Activated CD8-positive, alpha-beta memory T cell treated with anti-CD3 and anti-CD28 coated beads for 24 hours (primary cell): Measurements from ENCODE around the gene INCENP.

ENCODE experiments used
- DNase-seq: peaks from one replicate; pipeline ENCODE4 v3.0.0-alpha.2; 2020

The INCENP gene

DNA sequence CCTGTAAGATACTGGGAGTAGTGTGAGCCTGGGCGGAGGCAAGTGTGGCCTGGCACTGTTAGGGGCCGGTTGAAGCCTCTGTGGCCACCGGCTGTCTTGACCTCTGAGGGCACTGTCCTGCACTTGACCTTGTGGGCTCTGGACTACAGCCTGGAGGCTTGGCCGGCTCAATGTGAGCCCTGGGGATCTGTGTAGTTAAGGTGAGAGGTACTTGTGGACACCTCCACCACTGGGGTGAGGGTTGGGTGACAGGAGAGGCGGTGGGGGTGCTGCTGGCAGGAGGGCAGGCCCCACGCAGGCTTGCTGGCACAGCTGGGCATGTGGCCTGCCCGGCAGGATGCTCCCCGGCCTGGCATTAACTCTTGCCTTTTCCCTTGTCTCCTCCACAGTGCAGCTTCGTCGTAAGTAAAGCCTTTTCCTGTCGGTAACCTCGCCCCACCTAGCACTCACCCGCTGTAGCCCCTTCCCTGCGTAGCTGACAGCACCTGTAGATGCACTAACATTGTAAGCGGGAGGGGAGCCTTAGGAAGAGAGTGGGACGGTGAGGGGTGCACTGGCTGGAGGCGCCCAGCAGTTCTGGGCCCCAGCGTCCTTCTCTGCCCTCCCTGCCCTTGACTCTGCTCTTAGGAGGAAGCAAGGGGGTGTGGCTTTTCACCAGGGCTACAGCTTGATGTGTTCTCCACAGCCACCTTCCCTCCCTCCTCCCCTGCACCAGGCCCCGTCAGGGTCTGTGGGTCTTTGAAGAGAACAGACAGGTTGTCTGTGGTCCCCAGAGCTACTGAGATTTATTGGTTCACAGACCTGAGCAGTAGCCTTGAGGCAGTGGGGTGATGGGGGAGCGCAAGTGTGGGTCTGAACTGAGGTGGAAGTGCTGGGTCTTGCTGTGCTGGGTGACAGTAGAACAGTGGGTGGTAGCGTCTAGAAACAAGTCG is 17.6 kb downstream of the INCENP start:
- no peak for DNase-seq

GRCh38 chr11:62142043-62142375 is 18.2 kb downstream of the INCENP start:
- DNase-seq, result no peak

DNA sequence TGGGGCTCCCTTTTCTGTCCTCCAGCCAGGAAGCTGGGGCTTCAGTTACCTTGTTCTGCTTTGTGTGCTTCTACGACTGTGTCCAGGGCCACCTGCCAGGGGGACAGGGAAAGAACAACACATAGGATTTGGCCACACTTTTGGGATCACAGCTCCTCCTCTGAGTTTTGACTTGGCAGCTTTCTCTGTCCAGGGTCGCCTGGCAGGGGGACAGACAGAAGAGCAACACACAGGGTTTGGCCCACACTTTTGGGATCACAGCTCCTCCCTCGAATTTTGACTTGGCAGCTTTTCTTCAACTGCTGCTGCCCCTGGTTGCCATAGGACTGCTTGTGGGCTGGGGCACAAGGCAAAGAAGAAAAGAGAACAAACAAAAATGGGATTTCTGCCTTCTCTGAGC is 19.1 kb downstream of the INCENP start:
- DNase-seq, result no peak

DNA sequence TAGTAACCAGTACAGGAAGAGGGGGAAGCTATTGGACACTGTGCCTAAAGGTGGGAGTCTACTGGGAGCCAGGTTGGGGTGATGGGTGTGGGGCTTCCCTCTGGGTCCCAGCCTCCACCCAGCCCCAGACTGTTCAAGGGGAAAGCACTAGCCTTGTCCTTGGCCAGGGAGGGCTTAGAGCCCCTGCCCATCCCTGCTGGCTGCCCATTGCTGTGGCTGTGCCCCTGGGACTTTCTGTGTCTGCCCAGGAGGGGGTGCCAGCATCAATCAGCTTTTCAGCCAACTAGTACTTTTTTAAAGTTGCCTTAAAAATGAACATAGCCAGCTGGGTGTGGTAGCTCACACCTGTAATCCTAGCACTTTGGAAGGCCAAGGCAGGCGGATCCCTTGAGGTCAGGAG is 19.9 kb downstream of the INCENP start:
- peak; percentile 17 for DNase-seq

GRCh38 chr11:62144641-62145255 is 20.9 kb downstream of the INCENP start:
- peak; percentile 40 for DNase-seq

DNA sequence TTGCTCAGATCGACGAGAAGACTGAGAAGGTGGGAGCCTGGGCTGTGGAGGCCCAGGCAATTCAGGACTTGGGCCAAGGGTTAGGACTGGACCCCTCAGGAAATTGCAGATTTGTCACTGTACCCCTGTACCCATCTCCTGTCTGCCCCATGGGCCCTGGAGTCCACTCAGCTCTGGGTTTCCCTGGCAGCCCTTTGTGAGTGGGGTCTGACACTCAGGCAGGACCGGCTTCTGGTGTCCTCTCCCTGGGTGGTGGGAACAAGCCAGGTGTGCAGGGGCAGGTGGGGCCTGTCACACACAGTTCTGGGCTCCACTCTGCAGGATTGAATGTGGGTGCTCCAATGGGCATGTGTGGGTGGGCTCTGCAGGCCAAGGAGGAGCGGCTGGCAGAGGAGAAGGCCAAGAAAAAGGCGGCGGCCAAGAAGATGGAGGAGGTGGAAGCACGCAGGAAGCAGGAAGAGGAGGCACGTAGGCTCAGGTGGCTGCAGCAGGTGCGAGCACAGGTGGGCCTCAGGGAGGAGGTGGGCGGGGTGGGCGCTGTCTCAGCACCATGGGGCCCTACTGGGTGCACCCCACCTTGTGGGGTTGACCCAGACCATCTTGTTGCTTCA is 21.6 kb downstream of the INCENP start:
- DNase-seq, result peak; percentile 46

- peak; percentile 35 for DNase-seq
Observed at GRCh38 chr11:62146476-62147200, 22.8 kb downstream of the INCENP start.

GRCh38 chr11:62147545-62147944 is 23.7 kb downstream of the INCENP start:
- DNase-seq, result peak; percentile 26

GRCh38 chr11:62148271-62148980 is 24.6 kb downstream of the INCENP start:
- peak; percentile 46 for DNase-seq

DNA sequence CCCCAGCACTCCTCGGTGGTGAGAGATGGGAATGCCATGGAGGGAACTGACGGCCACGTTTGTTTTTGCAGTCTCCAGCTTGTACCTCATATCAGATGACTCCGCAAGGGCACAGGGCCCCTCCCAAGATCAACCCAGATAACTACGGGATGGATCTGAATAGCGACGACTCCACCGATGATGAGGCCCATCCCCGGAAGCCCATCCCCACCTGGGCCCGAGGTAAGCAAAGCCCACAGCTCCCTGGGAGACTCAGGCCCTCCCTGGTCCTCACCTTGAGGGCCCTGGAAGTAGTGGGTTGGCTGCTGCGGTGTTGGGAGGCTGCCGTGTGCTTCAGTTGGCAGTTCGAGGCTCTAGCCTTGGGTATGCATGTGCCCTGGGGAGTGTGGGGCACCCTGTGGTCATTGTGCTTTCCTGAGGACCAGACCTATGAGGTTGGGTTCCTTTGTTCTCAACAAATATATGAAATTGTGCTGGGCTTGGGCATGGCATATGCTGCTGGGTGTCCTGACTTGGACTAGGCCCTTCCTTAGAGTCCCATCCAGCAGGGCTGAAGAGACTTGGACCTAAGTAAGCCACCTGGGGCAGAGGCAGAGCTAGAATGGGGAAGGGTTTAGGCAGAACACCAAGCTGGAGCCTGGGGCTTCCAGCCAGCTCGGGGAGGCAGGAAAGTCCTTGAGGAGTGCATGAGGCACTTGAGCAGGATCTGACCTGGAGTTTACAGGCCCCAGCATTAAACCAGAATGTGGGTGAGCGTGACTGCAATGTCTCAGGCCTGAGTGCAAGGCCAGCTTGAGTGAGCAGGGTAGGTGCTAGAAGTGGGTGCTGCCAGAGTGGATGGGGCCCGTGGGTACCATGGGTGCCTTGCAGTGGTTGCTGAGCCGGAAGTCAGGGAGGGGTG is 26.4 kb downstream of the INCENP start:
- DNase-seq, result peak; percentile 33

DNA sequence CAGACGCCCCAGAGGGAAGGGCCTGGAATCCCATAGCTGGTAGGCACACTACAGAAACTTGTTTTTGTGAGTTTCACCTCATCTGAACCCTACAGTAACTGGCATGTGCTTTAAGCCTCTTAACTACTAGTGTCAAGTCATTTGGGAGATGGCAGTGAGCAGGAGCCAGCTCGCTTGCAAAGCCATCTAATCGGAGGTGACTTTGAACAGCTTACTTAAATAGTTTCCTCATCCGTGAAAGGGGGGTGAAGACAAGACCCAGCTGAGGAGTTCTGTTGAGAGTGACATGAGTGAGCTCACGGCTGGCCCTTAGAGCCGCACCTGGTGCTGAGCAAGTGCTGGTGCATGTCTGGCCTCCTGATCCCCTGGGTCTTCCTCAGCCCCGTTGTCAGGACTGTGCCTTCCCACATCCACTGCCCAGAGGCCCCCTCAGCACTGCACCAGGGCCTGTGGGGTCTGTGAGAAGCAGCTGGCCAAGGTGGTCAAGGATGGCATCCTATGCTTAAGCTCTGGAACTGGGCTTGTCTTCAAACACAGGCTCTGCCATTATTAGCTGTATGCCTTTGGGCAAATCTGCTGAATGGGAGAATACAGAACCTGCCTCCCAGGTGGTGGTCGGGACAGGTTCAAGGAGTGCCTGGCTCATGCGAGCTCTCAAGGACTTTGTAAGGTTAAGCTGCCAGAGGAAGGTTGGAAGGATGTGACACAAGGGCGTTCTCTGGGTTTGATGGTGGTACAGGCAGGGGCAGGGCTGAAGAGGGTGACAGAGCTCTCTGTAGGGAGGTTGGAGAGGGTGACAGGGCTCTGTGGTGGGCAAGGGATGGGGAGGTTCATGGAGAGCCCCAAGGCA is 27.3 kb downstream of the INCENP start:
- DNase-seq, result peak; percentile 44

GRCh38 chr11:62151737-62152102 is 27.9 kb downstream of the INCENP start:
- peak; percentile 26 for DNase-seq

DNA sequence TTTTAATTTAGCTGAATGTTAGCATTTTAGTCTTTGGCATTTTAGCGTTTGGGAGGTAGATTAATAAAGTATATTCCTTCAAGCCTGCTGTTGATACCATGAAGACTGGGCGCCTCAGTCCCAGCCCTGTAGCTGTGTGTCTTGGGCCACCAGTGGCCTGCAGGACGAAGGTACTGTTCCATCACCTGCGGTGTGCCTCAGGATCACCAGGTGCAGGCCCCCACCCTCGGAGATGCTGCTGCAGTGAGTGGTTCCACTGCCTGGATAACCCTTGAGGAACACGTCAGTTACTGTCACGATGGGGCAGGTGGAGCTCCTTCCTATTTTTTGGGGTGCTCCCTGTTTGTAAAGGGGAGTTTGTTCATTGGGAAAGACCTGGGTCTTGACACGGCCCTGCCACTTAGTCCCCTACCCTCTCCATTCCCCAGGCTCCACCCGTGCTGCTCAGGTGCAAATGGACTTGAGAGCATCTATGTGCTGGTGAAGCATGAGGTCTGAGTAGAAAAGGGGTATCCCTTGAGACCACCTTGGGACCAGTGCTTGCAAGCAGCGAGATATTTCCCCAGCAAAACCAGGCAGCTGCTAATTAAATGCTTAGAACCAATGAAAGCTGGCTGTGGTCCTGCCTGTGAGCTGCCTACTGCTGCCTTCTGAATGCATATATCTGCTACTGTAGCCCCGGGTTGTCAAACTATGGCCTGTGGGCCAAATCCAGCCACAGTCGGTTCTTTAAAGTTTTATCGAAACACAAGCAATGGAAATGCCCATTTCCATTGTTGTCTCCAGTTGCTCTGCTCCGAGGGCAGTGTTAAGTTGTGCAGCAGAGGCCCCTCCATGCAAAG is 28.7 kb downstream of the INCENP start:
- peak; percentile 32 for DNase-seq

GRCh38 chr11:62153087-62153395 is 29.2 kb downstream of the INCENP start:
- DNase-seq, result no peak

DNA sequence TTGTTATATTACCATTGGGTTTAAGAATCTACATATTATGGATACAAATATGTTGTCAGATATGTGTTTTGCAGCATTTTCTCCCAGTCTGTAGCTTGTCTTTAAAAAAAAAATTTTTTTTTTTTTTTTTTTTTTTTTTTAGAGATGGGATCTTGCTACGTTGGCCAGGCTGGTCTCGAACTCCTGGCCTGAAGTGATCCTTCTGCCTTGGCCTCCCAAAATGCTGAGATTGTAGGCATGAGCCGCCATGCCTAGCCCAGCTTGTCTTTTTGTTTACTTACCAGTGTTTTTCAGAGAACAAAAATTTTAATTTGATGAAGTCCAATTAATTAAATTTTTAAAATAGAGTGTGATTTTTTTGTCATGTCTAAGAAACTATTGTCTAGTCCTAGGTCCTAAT is 29.8 kb downstream of the INCENP start:
- no peak for DNase-seq

GRCh38 chr11:62157603-62158002 is 33.8 kb downstream of the INCENP start:
- DNase-seq, result no peak

GRCh38 chr11:62166371-62166770 is 42.6 kb downstream of the INCENP start:
- DNase-seq, result no peak

- DNase-seq, result no peak
Observed at GRCh38 chr11:62169448-62169847, 45.6 kb downstream of the INCENP start.

- no peak for DNase-seq
Observed at GRCh38 chr11:62169935-62170334, 46.1 kb downstream of the INCENP start.

- peak; percentile 85 for DNase-seq
Observed at GRCh38 chr11:62171261-62171723, 47.5 kb downstream of the INCENP start.
